Osteocyte (in vitro differentiated cells): ENCODE results near the gene IFNAR2. TPM values are rescaled to one million over a fixed set of nuclear protein-coding genes. Genes with fewer than 3 reads are reported as not detected.

Experiments
- DNase-seq: peaks from one replicate; pipeline ENCODE4 v3.0.0; 2021; ENCODE audit warnings: mixed read lengths; ENCODE audit not compliant: unreplicated experiment; ENCODE audit errors: extremely low spot score
- H3K27ac Mint-ChIP-seq: one replicate; pipeline ENCODE4 v1.8.0; 2021; ENCODE audit warnings: mild to moderate bottlenecking, mixed read lengths; ENCODE audit not compliant: unreplicated experiment
- H3K27me3 Mint-ChIP-seq: one replicate; pipeline ENCODE4 v1.8.0; 2021; ENCODE audit warnings: mixed read lengths; ENCODE audit not compliant: unreplicated experiment
- H3K36me3 Mint-ChIP-seq: one replicate; pipeline ENCODE4 v1.8.0; 2021; ENCODE audit warnings: mixed read lengths; ENCODE audit not compliant: unreplicated experiment
- H3K4me1 Mint-ChIP-seq: one replicate; pipeline ENCODE4 v1.8.0; 2021; ENCODE audit warnings: mixed read lengths; ENCODE audit not compliant: unreplicated experiment
- H3K4me3 Mint-ChIP-seq: one replicate; pipeline ENCODE4 v1.8.0; 2021; ENCODE audit warnings: mild to moderate bottlenecking, moderate library complexity, mixed read lengths; ENCODE audit not compliant: unreplicated experiment
- H3K9me3 Mint-ChIP-seq: one replicate; pipeline ENCODE4 v1.8.0; 2021; ENCODE audit warnings: mixed read lengths; ENCODE audit not compliant: unreplicated experiment
- total RNA-seq: library from RNA; stranded (reverse); gene quantifications from 2 replicates; pipeline ENCODE4 v1.2.1, GENCODE V29; 2021
- TF ChIP-seq, protein P1 (sequence below): fragments of 200-600 bp; sonication (generic); IDR thresholded peaks from 2 replicates; pipeline ENCODE4 v1.5.0; 2021; ENCODE audit warnings: antibody characterized with exemption, mild to moderate bottlenecking, moderate library complexity

IFNAR2 gene
- total RNA-seq, 1 donor from 2014 or later, result 15.9 TPM

DNA sequence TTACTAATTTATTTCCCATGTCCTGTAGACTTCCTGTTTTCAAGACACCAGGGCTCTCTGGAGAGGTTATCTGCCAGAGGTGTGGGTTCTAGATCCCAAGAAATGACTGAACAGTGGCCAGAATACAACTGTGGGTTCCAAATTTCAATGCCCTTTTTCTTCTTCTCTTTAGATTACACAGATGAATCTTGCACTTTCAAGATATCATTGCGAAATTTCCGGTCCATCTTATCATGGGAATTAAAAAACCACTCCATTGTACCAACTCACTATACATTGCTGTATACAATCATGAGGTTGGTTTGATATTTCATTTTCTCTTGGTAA, 15.0 kb downstream of the IFNAR2 start:
- H3K9me3 Mint-ChIP-seq, result no peaks in the 10 kb centered on the region
- DNase-seq, result no peak
- no peaks in the 10 kb centered on the region for H3K27me3 Mint-ChIP-seq
- no peak overlapping the region for H3K4me3 Mint-ChIP-seq
- H3K36me3 Mint-ChIP-seq, result peaks cover 48% of the 10 kb centered on the region
- TF ChIP-seq, protein P1, sequence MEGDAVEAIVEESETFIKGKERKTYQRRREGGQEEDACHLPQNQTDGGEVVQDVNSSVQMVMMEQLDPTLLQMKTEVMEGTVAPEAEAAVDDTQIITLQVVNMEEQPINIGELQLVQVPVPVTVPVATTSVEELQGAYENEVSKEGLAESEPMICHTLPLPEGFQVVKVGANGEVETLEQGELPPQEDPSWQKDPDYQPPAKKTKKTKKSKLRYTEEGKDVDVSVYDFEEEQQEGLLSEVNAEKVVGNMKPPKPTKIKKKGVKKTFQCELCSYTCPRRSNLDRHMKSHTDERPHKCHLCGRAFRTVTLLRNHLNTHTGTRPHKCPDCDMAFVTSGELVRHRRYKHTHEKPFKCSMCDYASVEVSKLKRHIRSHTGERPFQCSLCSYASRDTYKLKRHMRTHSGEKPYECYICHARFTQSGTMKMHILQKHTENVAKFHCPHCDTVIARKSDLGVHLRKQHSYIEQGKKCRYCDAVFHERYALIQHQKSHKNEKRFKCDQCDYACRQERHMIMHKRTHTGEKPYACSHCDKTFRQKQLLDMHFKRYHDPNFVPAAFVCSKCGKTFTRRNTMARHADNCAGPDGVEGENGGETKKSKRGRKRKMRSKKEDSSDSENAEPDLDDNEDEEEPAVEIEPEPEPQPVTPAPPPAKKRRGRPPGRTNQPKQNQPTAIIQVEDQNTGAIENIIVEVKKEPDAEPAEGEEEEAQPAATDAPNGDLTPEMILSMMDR, result no peak
- no peak overlapping the region for H3K27ac Mint-ChIP-seq
- H3K4me1 Mint-ChIP-seq, result no peaks in the 10 kb centered on the region

DNA sequence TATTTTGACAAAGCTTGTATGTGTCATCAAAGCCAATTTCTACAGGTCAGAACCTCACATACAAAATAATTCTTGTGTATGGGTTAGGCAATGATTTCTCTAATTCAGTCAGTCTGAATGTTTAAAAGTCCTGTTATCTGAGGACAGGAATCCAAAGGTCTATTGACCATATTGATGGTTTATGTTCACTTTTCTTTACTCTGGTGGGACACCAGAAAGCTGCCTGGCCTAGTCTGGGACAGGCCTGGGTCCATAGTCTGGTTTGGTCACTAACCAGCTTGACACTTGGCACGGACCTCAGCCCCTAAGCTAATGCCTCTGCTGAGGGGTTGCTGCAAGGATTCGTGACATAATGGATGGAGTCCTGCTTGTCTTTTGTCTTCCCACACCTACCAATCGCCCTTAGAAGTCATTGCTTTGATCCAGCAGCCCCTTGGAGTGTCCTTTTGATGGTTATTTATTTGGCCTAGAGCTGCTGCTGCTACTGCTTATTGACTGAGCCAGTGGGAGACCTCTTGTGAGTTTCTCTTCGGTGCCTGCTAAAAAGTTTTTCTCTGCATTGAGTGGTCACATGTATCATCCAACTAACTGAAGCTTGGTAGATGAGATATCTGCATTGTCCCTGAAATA, 15.7 kb downstream of the IFNAR2 start:
- no peak overlapping the region for H3K4me3 Mint-ChIP-seq
- TF ChIP-seq, protein P1, result no peak
- H3K36me3 Mint-ChIP-seq, result peaks cover 49% of the 10 kb centered on the region
- DNase-seq, result no peak
- H3K27ac Mint-ChIP-seq, result no peak overlapping the region
- H3K27me3 Mint-ChIP-seq, result no peaks in the 10 kb centered on the region
- no peaks in the 10 kb centered on the region for H3K9me3 Mint-ChIP-seq
- H3K4me1 Mint-ChIP-seq, result no peaks in the 10 kb centered on the region

DNA sequence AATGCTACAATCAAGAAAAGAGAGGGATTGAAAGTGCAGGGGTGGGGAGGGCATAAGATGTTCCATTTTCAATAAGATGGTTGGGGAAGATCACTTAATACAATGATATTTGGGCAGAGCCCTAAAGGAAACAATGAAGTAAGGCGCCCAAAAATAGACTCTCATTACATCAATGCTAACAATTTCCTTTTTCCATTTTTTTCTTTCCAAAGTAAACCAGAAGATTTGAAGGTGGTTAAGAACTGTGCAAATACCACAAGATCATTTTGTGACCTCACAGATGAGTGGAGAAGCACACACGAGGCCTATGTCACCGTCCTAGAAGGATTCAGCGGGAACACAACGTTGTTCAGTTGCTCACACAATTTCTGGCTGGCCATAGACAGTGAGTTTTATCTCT, 16.8 kb downstream of the IFNAR2 start:
- H3K9me3 Mint-ChIP-seq, result no peaks in the 10 kb centered on the region
- DNase-seq, result no peak
- TF ChIP-seq, protein P1, result no peak
- peaks cover 56% of the 10 kb centered on the region for H3K36me3 Mint-ChIP-seq
- H3K4me1 Mint-ChIP-seq, result no peaks in the 10 kb centered on the region
- no peaks in the 10 kb centered on the region for H3K27me3 Mint-ChIP-seq
- H3K4me3 Mint-ChIP-seq, result no peak overlapping the region
- H3K27ac Mint-ChIP-seq, result no peak overlapping the region

DNA sequence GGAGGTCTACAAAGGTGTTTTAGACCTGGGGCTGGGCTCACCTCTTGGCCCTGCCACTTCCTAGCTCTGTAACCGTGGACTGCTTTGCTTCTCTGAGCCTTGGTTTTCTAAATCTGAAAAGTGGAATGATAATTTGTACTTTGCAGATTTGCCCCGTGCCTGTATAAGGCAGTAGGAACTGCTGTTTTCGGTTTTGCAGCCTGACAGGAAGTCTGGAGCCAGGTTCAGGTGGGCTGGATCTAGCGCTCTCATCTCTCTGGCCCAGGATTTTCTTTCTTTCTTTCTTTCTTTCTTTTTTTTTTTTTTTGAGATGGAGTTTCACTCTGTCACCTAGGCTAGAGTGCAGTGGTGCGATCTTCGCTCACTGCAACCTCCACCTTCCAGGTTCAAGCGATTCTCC, 17.2 kb downstream of the IFNAR2 start:
- no peak for DNase-seq
- no peaks in the 10 kb centered on the region for H3K27me3 Mint-ChIP-seq
- H3K36me3 Mint-ChIP-seq, result peaks cover 57% of the 10 kb centered on the region
- TF ChIP-seq, protein P1, result no peak
- H3K9me3 Mint-ChIP-seq, result no peaks in the 10 kb centered on the region
- H3K4me1 Mint-ChIP-seq, result no peaks in the 10 kb centered on the region
- H3K4me3 Mint-ChIP-seq, result no peak overlapping the region
- no peak overlapping the region for H3K27ac Mint-ChIP-seq

DNA sequence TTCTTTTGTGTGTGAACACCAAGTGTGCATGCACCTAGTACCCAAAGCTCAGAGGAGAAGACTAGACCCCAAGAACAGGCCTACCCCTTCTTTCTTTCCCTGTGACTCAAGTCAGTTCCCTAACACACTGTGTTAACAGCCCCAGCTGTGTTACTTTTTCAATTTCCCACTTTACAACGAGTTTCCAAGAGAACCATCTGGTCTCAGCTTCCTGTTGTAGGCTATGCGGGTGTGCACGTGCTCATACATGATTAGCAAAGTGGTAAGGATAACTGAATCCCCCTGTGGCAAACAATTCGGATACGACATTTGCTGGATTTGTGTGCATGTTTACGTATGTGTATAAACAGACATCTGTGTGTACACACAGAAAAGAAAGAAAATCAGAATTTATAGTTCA, 17.9 kb downstream of the IFNAR2 start:
- TF ChIP-seq, protein P1, result no peak
- DNase-seq, result no peak
- no peaks in the 10 kb centered on the region for H3K9me3 Mint-ChIP-seq
- no peak overlapping the region for H3K4me3 Mint-ChIP-seq
- no peak overlapping the region for H3K27ac Mint-ChIP-seq
- no peaks in the 10 kb centered on the region for H3K4me1 Mint-ChIP-seq
- H3K36me3 Mint-ChIP-seq, result peaks cover 59% of the 10 kb centered on the region
- no peaks in the 10 kb centered on the region for H3K27me3 Mint-ChIP-seq
